Measurements from ENCODE around the gene JCAD. TPM values are rescaled to one million over a fixed set of nuclear protein-coding genes. Genes with fewer than 3 reads are reported as not detected.

Gene JCAD
- total and polyA plus RNA-seq, 2 donors (not counting 1 experiment from before 2014, with no cell fraction given), result 3.3 to 27.1 TPM

- Histone ChIP-seq H2AFZ (ENCODE audit: low read length) (no peak overlapping the region), H3K79me2 (ENCODE audit: control insufficient read depth, insufficient read depth, low read length) (no peaks in the 10 kb centered on the region), H3K4me2 (ENCODE audit: extremely low read depth, insufficient read depth, low read length) (peak overlapping the region; percentile 89), H3K36me3 (ENCODE audit: control insufficient read depth, insufficient read depth, low read length) (no peaks in the 10 kb centered on the region), H3K4me3 (replicated peaks in 1 of 4; ENCODE audit: control extremely low read depth in 1 of 4, insufficient read depth in 1 of 4, low read depth in 3 of 4, low read length in 4 of 4) (peak overlapping the region; percentile 59 to 62 (median 60)), H4K20me1 (ENCODE audit: control insufficient read depth, extremely low read depth, insufficient read depth, low read length) (no peaks in the 10 kb centered on the region), H3K4me1 (ENCODE audit: control insufficient read depth, extremely low read depth, insufficient read depth, low read length) (peaks cover 8% of the 10 kb centered on the region), H3K9me3 (ENCODE audit: control insufficient read depth, insufficient read depth, low read depth, low read length) (no peaks in the 10 kb centered on the region), H3K9ac (ENCODE audit: insufficient read depth, low read length) (no peak overlapping the region), H3K27me3 (ENCODE audit: control insufficient read depth, insufficient read depth, low read length) (no peaks in the 10 kb centered on the region), H3K27ac (ENCODE audit: insufficient read depth, low read length) (peak overlapping the region; percentile 38)
- DNase-seq (ENCODE audit: low read depth in 2 of 2), result no peak
- TF ChIP-seq CTCF (conservative IDR thresholded peaks at IDR 0.05 in 1 of 2, IDR thresholded peaks at IDR 0.05 in 1 of 2; ENCODE audit: low read depth in 1 of 2, low read length in 2 of 2) (no peak), EZH2 (IDR thresholded peaks at IDR 0.05; ENCODE audit: low read length, missing control alignments) (no peak)
Measured at GRCh38 chr10:30057894-30058556, 1.4 kb downstream of the JCAD start.

GRCh38 chr10:30057421-30057841 lies 2.0 kb downstream of the JCAD start:
- H3K4me2 ChIP-seq (ENCODE audit: extremely low read depth, insufficient read depth, low read length), result no peak overlapping the region
- peak in 1 of 2 donors; percentile 55 for DNase-seq (ENCODE audit: low read depth in 2 of 2)

More at GRCh38 chr10:30057421-30057841, 2.0 kb downstream of the JCAD start:
- Histone ChIP-seq H3K4me3 (replicated peaks in 1 of 4; ENCODE audit: control extremely low read depth in 1 of 4, insufficient read depth in 1 of 4, low read depth in 3 of 4, low read length in 4 of 4) (peak overlapping the region in 2 of 4 experiments; percentile 59 to 62), H4K20me1 (ENCODE audit: control insufficient read depth, extremely low read depth, insufficient read depth, low read length) (no peaks in the 10 kb centered on the region), H3K9me3 (ENCODE audit: control insufficient read depth, insufficient read depth, low read depth, low read length) (no peaks in the 10 kb centered on the region), H3K27me3 (ENCODE audit: control insufficient read depth, insufficient read depth, low read length) (no peaks in the 10 kb centered on the region), H3K27ac (ENCODE audit: insufficient read depth, low read length) (no peak overlapping the region), H3K79me2 (ENCODE audit: control insufficient read depth, insufficient read depth, low read length) (no peaks in the 10 kb centered on the region), H3K9ac (ENCODE audit: insufficient read depth, low read length) (no peak overlapping the region), H3K4me1 (ENCODE audit: control insufficient read depth, extremely low read depth, insufficient read depth, low read length) (peaks cover 6% of the 10 kb centered on the region), H3K36me3 (ENCODE audit: control insufficient read depth, insufficient read depth, low read length) (no peaks in the 10 kb centered on the region), H2AFZ (ENCODE audit: low read length) (no peak overlapping the region)
- TF ChIP-seq CTCF (conservative IDR thresholded peaks at IDR 0.05 in 1 of 2, IDR thresholded peaks at IDR 0.05 in 1 of 2; ENCODE audit: low read depth in 1 of 2, low read length in 2 of 2), result no peak
- no peak for TF ChIP-seq EZH2 (IDR thresholded peaks at IDR 0.05; ENCODE audit: low read length, missing control alignments)
